GM12878 (cell line): Measurements from ENCODE around the gene TRAP1. TPM values are rescaled to one million over a fixed set of nuclear protein-coding genes. Genes with fewer than 3 reads are reported as not detected.

Experiments
- ATAC-seq: fragments of 200-7000 bp; cut with Tn5 transposase; 3 replicates; pipeline ENCODE4 v1.9.1; 2020; ENCODE audit warnings: mild to moderate bottlenecking, moderate library complexity
- BruUV-seq: library from RNA; stranded (reverse); fragments of 400-500 nt; replicated peaks from 2 replicates; lab custom pipeline; 2021; lab: Mats Ljungman, UMichigan
- CTCF ChIA-PET: fragments of 300-600 bp; sonication (Branson Sonifier 250); formaldehyde crosslinking; extraction: SDS; loops from one replicate; lab custom pipeline; 2021; ENCODE audit warnings: inconsistent platforms; lab: Yijun Ruan, JAX
- POLR2A ChIA-PET: fragments of 350-600 bp; formaldehyde crosslinking; extraction: SDS; loops from one replicate; lab custom pipeline; 2021; ENCODE audit warnings: inconsistent platforms; lab: Charles Lee
- RAD21 ChIA-PET: fragments of 300-600 bp; sonication (Branson Sonifier 250); formaldehyde crosslinking; loops from one replicate; lab custom pipeline; 2023; ENCODE audit warnings: antibody characterized with exemption; ENCODE audit not compliant: unreplicated experiment; lab: Charles Lee
- SMC1A ChIA-PET: fragments of 300-600 bp; sonication (Branson Sonifier 250); formaldehyde crosslinking; loops from one replicate; lab custom pipeline; 2023; ENCODE audit not compliant: unreplicated experiment, uncharacterized antibody; lab: Charles Lee
- DNase-seq: peaks from one replicate; pipeline ENCODE4 v3.0.0-alpha.2; 2011; ENCODE audit warnings: low read depth, low spot score
- FAIRE-seq: peaks from 3 replicates; lab custom pipeline; 2011; peaks lifted over from hg19 to GRCh38; lab: Jason Lieb, UNC
- H2AFZ ChIP-seq: 2 replicates; pipeline ENCODE4 v1.6.0; 2011; ENCODE audit warnings: low read depth, low read length, control low read depth; ENCODE audit not compliant: control insufficient read depth
- H3K27ac ChIP-seq: 2 replicates; pipeline ENCODE4 v1.5.1; 2011; ENCODE audit warnings: control low read depth; ENCODE audit not compliant: control insufficient read depth, insufficient read depth
- H3K27me3 ChIP-seq, 2 experiments: replicated peaks in 1 of 2; 2 replicates each; pipeline versions ENCODE4 v1.6.0 to v1.6.1; 2011; ENCODE audit warnings: low read length in 1 of 2; ENCODE audit not compliant: control insufficient read depth in 2 of 2, insufficient read depth in 2 of 2
- H3K36me3 ChIP-seq, 2 experiments: 2 replicates each; pipeline ENCODE4 v1.5.1; 2011; ENCODE audit warnings: low read length in 1 of 2; ENCODE audit not compliant: control insufficient read depth in 2 of 2, insufficient read depth in 2 of 2
- H3K4me1 ChIP-seq: 2 replicates; pipeline ENCODE4 v1.6.1; 2011; ENCODE audit warnings: mild to moderate bottlenecking, low read length, moderate library complexity, mixed read lengths; ENCODE audit not compliant: control insufficient read depth, insufficient read depth
- H3K4me2 ChIP-seq: 2 replicates; pipeline ENCODE4 v1.6.0; 2011; ENCODE audit warnings: control low read depth; ENCODE audit not compliant: control insufficient read depth, insufficient read depth
- H3K4me3 ChIP-seq: fragments of 200-600 bp; sonication (generic); 2 replicates; pipeline ENCODE4 v1.5.1; 2016
- H3K79me2 ChIP-seq: 2 replicates; pipeline ENCODE4 v1.6.0; 2011; ENCODE audit warnings: low read length; ENCODE audit not compliant: control insufficient read depth, insufficient read depth
- H3K9ac ChIP-seq: 2 replicates; pipeline ENCODE4 v1.8.0; 2011; ENCODE audit warnings: low read length, control low read depth, mixed read lengths; ENCODE audit not compliant: control insufficient read depth, insufficient read depth
- H3K9me3 ChIP-seq: replicated peaks from 3 replicates; pipeline ENCODE4 v1.5.1; 2011; ENCODE audit warnings: mild to moderate bottlenecking, low read length; ENCODE audit not compliant: control insufficient read depth, insufficient read depth
- H4K20me1 ChIP-seq: 2 replicates; pipeline ENCODE4 v1.6.0; 2011; ENCODE audit not compliant: control insufficient read depth, insufficient read depth
- BACH1 ChIP-seq: fragments of 450-650 bp; IDR thresholded peaks from 2 replicates; pipeline ENCODE4 v1.6.1; 2017; ENCODE audit warnings: mild to moderate bottlenecking, borderline replicate concordance
- BHLHE40 ChIP-seq, 2 experiments: fragments of 450-650 bp in 1 of 2; IDR thresholded peaks; 2 replicates each; pipeline ENCODE4 v1.6.1; 2011 to 2017; ENCODE audit warnings: low read depth in 2 of 2, borderline replicate concordance in 1 of 2, improper control_type of control experiment in 1 of 2, low read length in 1 of 2, mild to moderate bottlenecking in 1 of 2
- BRCA1 ChIP-seq: IDR thresholded peaks from 2 replicates; pipeline ENCODE4 v1.6.1; 2011; ENCODE audit warnings: low read depth, low read length, improper control_type of control experiment
- CHD2 ChIP-seq: IDR thresholded peaks from 2 replicates; pipeline ENCODE4 v1.6.1; 2011; ENCODE audit warnings: low read depth, low read length, improper control_type of control experiment, borderline replicate concordance
- EED ChIP-seq: sonication (generic); IDR thresholded peaks from 2 replicates; pipeline ENCODE4 v1.6.1; 2016; ENCODE audit warnings: antibody characterized with exemption, low read depth
- ESRRA ChIP-seq: IDR thresholded peaks from 2 replicates; pipeline ENCODE4 v1.6.1; 2012; ENCODE audit warnings: mild to moderate bottlenecking, low read length, improper control_type of control experiment
- EZH2 ChIP-seq: IDR thresholded peaks from 2 replicates; pipeline ENCODE4 v1.6.1; 2012; ENCODE audit warnings: low read depth, mild to moderate bottlenecking, control low read depth, inconsistent platforms, low read length, borderline replicate concordance; ENCODE audit not compliant: control insufficient read depth
- IRF3 ChIP-seq: fragments of 450-650 bp; IDR thresholded peaks from 2 replicates; pipeline ENCODE4 v1.6.1; 2014; ENCODE audit warnings: mild to moderate bottlenecking
- NR2C1 ChIP-seq: fragments of 450-650 bp; IDR thresholded peaks from 2 replicates; pipeline ENCODE4 v1.6.1; 2017; ENCODE audit warnings: antibody characterized with exemption, mild to moderate bottlenecking, moderate library complexity
- PML ChIP-seq: IDR thresholded peaks from 2 replicates; pipeline ENCODE4 v1.6.1; 2012; ENCODE audit warnings: low read length, inconsistent platforms
- RAD21 ChIP-seq: IDR thresholded peaks from 2 replicates; pipeline ENCODE4 v1.6.1; 2011; ENCODE audit warnings: mild to moderate bottlenecking, low read depth, low read length, moderate library complexity; ENCODE audit not compliant: insufficient read depth
- RB1 ChIP-seq: fragments of 450-650 bp; formaldehyde crosslinking; IDR thresholded peaks from 2 replicates; pipeline ENCODE4 v1.6.1; 2017; ENCODE audit warnings: mild to moderate bottlenecking, borderline replicate concordance
- RBBP5 ChIP-seq: fragments of 200-600 bp; sonication (generic); conservative IDR thresholded peaks from 2 replicates; pipeline ENCODE4 v1.6.1; 2016
- RUNX3 ChIP-seq: IDR thresholded peaks from 2 replicates; pipeline ENCODE4 v1.6.1; 2012; ENCODE audit warnings: low read length, inconsistent platforms
- SIX5 ChIP-seq: IDR thresholded peaks from 2 replicates; pipeline ENCODE4 v1.6.1; 2011; ENCODE audit warnings: mild to moderate bottlenecking, low read depth, low read length, moderate library complexity; ENCODE audit not compliant: severe bottlenecking
- SP1 ChIP-seq: IDR thresholded peaks from one replicate; pipeline ENCODE4 v1.6.1; 2011; ENCODE audit warnings: low read depth, low read length
- TBL1XR1 ChIP-seq: IDR thresholded peaks from 2 replicates; pipeline ENCODE4 v1.6.1; 2012; ENCODE audit warnings: low read depth, low read length, improper control_type of control experiment
- ZBTB40 ChIP-seq: fragments of 450-650 bp; IDR thresholded peaks from 2 replicates; pipeline ENCODE4 v1.6.1; 2016; ENCODE audit warnings: mild to moderate bottlenecking, moderate library complexity, borderline replicate concordance
- WGBS: methylation state at CpG from one replicate; pipeline ENCODE4 v1.1.6; 2016; ENCODE audit warnings: low lambda C conversion rate; ENCODE audit not compliant: insufficient replicate concordance, insufficient coverage; ENCODE audit errors: missing lambda C conversion rate; 5-methylcytosine and 5-hydroxymethylcytosine counted together
- in situ Hi-C: fragments of 300-500 bp; cut with MboI; formaldehyde crosslinking; loops from 9 replicates; pipeline ENCODE4 v1.14.3; 2018; ENCODE audit warnings: mixed read lengths
- intact Hi-C: fragments of 100-400 bp; cut with micrococcal nuclease; formaldehyde crosslinking; loops from one replicate; pipeline ENCODE4 v1.14.2; 2022; ENCODE audit not compliant: unreplicated experiment
- polyA plus RNA-seq, 11 experiments: library from polyadenylated mRNA; depleted of rRNA in 4 of 11; unstranded in 6 of 11; stranded (reverse) in 5 of 11; fragments of >200 nt; fragmentation: Nextera tagmentation in 4 of 11; fragmentation: Illumina TruSeq in 1 of 11; extraction: Ambion mirVana in 4 of 11; extraction: Trizol in 1 of 11; gene quantifications; 1 replicate in 1 of 11; 2 replicates in 10 of 11; pipeline versions ENCODE4 v1.2.1 to v1.2.3, GENCODE V29; 2011 to 2016; ENCODE audit warnings: inconsistent platforms in 2 of 11, missing spikeins in 2 of 11, low read depth in 1 of 11
- total RNA-seq, 4 experiments: library from RNA; depleted of rRNA in 3 of 4; stranded (reverse); fragments of >200 nt in 3 of 4; fragmentation: Illumina TruSeq in 1 of 4; extraction: Trizol in 1 of 4; gene quantifications; 2 replicates each; pipeline versions ENCODE4 v1.2.1 to v1.2.3, GENCODE V29; 2013 to 2021

The TRAP1 gene
- total and polyA plus RNA-seq, 10 of the 15 experiments (the other 5 are each of a cell fraction or from before 2014, with no cell fraction given): 16.3 to 442 (median 241) TPM

GRCh38 chr16:3736116-3736515, 18.8 kb upstream of the TRAP1 start:
- peaks cover 30 to 33% of the 10 kb centered on the region in 2 experiments for H3K36me3 ChIP-seq
- POLR2A ChIA-PET: no interaction called here
- 97% methylated on average over 6 of the region's 6 CpGs for WGBS
- TF ChIP-seq CHD2: no peak
- no peak for TF ChIP-seq RB1
- TF ChIP-seq BRCA1: no peak
- no peak for TF ChIP-seq SIX5
- TF ChIP-seq RBBP5: no peak
- no peak for TF ChIP-seq RAD21
- no peak for TF ChIP-seq ZBTB40
- no peak for TF ChIP-seq EZH2
- TF ChIP-seq PML: no peak
- no peak for TF ChIP-seq NR2C1
- TF ChIP-seq SP1: no peak
- TF ChIP-seq EED: no peak
- no peak for TF ChIP-seq BACH1
- no peak for TF ChIP-seq ESRRA
- TF ChIP-seq RUNX3: no peak
- TF ChIP-seq BHLHE40 (IDR thresholded peaks at IDR 0.05; ENCODE audit: borderline replicate concordance in 1 of 2, low read depth in 2 of 2, low read length in 1 of 2): no peak
- no peak for TF ChIP-seq TBL1XR1
- no peak for TF ChIP-seq IRF3
- TF ChIP-seq, all 136 proteins: peak for 0
- in situ Hi-C loops: no loop called here
- H3K4me3 ChIP-seq: no peak overlapping the region
- H2AFZ ChIP-seq: no peak overlapping the region
- no peaks in the 10 kb centered on the region for H3K9me3 ChIP-seq
- no peaks in the 10 kb centered on the region for H3K4me1 ChIP-seq
- ATAC-seq (no peak), FAIRE-seq (no peak), DNase-seq (no peak)
- ChIA-PET SMC1A (no interaction called here), RAD21 (no interaction called here), CTCF (no interaction called here)
- H4K20me1 ChIP-seq: no peaks in the 10 kb centered on the region; the same call in 1 of the 2 replicates
- no peak overlapping the region for H3K9ac ChIP-seq
- H3K27ac ChIP-seq: no peak overlapping the region
- no TSS peak for BruUV-seq
- intact Hi-C loops: no loop called here
- H3K79me2 ChIP-seq: no peaks in the 10 kb centered on the region
- no peak overlapping the region for H3K4me2 ChIP-seq
- no peaks in the 10 kb centered on the region for H3K27me3 ChIP-seq
